ENCODE measurements around the gene KRT4. TPM values are rescaled to one million over a fixed set of nuclear protein-coding genes. Genes with fewer than 3 reads are reported as not detected.

Gene KRT4
- not detected for total RNA-seq

DNA sequence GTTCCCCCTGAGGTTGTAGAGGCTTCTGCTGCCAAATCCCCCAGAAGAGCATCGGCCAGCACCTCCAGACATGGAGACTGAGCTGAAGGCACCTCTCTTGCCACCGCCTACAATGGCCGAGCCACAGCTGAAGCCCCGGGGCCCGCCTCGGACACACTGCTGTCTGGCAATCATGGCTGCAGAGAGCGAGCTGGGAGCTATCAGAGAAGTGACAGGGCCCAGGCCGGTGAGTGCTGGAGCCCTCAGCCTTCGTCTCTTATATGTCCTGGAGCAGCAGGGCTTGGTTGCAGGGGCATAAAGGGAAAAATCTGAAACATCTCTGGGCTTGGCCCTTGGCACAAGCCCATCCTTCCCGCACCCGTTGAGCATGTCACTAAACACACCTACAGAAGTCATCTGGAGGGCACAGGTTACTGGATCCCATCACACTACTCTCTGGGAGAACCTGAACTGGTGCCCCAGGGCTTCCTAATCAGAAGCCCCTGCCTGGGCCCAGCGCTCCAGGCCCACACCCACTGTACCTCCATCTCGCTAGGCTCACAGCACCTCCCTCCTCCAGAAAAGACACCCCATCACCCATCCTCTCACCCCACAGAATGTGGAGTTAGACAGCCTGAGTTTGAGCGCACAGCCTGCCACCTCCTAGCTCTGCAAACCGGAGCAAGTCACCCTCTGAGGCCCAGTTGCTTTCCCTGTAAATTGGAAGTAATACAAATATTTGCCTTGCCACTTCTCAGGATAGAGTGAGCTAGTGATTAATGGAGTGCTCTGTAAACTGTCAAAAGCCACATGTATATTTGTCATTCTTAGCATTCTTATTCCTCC lies at the start of gene KRT4:
Gene KRT4, minus strand, starts transcription at position 232 of the 825 bp plus-strand sequence. Its CDS starts 58 bp downstream, at position 174.
- H3K27me3 ChIP-seq: no peaks in the 10 kb centered on the region
- no peak for DNase-seq (ENCODE audit: low spot score in 2 of 2)
- H3K4me1 ChIP-seq: no peaks in the 10 kb centered on the region
- no peaks in the 10 kb centered on the region for H3K36me3 ChIP-seq
- H3K4me3 ChIP-seq: no peak within 1 kb of the TSS
- 82 to 85% methylated on average over 15 of the region's 15 CpGs for WGBS, 2 donors
- H3K9me3 ChIP-seq: no peaks in the 10 kb centered on the region
- TF ChIP-seq EP300 (IDR thresholded peaks at IDR 0.05) (no peak), POLR2A (IDR thresholded peaks at IDR 0.05) (no peak)
- TF ChIP-seq, protein P1, sequence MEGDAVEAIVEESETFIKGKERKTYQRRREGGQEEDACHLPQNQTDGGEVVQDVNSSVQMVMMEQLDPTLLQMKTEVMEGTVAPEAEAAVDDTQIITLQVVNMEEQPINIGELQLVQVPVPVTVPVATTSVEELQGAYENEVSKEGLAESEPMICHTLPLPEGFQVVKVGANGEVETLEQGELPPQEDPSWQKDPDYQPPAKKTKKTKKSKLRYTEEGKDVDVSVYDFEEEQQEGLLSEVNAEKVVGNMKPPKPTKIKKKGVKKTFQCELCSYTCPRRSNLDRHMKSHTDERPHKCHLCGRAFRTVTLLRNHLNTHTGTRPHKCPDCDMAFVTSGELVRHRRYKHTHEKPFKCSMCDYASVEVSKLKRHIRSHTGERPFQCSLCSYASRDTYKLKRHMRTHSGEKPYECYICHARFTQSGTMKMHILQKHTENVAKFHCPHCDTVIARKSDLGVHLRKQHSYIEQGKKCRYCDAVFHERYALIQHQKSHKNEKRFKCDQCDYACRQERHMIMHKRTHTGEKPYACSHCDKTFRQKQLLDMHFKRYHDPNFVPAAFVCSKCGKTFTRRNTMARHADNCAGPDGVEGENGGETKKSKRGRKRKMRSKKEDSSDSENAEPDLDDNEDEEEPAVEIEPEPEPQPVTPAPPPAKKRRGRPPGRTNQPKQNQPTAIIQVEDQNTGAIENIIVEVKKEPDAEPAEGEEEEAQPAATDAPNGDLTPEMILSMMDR (IDR thresholded peaks at IDR 0.05): no peak
- H3K27ac ChIP-seq: no peak within 1 kb of the TSS

DNA sequence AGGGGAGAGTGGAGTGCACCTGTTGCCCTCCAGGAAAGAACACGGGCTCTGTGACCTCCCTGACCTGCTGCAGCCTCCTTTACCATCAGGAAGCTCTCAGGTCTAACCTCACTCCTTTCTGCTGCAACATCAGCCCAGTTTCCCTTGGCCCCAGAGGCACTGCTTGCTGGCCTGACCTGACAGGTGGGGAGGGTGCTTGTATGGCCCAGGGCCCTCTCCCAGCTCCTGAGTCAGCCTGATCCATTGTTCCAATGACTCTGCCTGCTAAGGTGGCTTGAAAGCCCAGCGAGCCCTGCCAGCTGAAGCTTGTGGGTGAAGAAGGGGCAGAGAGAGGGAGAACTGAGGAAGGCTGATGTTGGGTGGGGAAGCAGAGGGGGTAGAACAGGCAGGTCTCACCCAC lies 48.1 kb upstream of the KRT4 start:
- H3K36me3 ChIP-seq: no peaks in the 10 kb centered on the region
- no peak overlapping the region for H3K27ac ChIP-seq
- TF ChIP-seq EP300 (IDR thresholded peaks at IDR 0.05) (no peak), POLR2A (IDR thresholded peaks at IDR 0.05) (no peak)
- TF ChIP-seq, protein P1 (IDR thresholded peaks at IDR 0.05): no peak
- no peak overlapping the region for H3K4me3 ChIP-seq
- DNase-seq (ENCODE audit: low spot score in 2 of 2): no peak
- peaks cover 0 to 7% (median 0%) of the 10 kb centered on the region in 4 donors for H3K4me1 ChIP-seq
- H3K9me3 ChIP-seq: no peaks in the 10 kb centered on the region
- 74 to 87% methylated on average over 2 of the region's 2 CpGs for WGBS, 2 donors
- no peaks in the 10 kb centered on the region for H3K27me3 ChIP-seq

DNA sequence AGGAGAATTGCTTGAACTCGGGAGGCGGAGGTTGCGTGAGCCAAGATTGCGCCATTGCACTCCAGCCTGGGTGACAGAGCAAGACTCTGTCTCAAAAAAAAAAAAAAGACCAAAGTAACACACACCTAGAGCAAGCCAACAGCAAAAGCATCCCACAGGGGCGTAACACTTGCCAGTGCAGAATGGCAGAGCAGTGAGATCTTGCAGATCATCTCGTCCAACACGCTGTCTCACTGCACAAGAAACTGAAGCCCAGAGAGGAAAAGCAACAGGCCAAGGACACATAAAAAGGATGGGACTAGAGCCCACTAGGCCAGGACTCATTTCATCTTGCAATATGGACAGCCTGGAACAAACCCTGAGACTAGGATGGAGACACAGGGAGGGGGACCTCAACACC lies 47.6 kb upstream of the KRT4 start:
- DNase-seq (ENCODE audit: low spot score in 2 of 2): no peak
- no peaks in the 10 kb centered on the region for H3K9me3 ChIP-seq
- H3K4me1 ChIP-seq: peaks cover 0 to 5% (median 0%) of the 10 kb centered on the region in 4 donors
- H3K27ac ChIP-seq: no peak overlapping the region
- H3K36me3 ChIP-seq: no peaks in the 10 kb centered on the region
- TF ChIP-seq EP300 (IDR thresholded peaks at IDR 0.05): no peak
- TF ChIP-seq, protein P1 (IDR thresholded peaks at IDR 0.05): no peak
- TF ChIP-seq POLR2A (IDR thresholded peaks at IDR 0.05): no peak
- no peaks in the 10 kb centered on the region for H3K27me3 ChIP-seq
- WGBS, 2 donors: 90 to 92% methylated on average over 7 of the region's 7 CpGs
- no peak overlapping the region for H3K4me3 ChIP-seq

DNA sequence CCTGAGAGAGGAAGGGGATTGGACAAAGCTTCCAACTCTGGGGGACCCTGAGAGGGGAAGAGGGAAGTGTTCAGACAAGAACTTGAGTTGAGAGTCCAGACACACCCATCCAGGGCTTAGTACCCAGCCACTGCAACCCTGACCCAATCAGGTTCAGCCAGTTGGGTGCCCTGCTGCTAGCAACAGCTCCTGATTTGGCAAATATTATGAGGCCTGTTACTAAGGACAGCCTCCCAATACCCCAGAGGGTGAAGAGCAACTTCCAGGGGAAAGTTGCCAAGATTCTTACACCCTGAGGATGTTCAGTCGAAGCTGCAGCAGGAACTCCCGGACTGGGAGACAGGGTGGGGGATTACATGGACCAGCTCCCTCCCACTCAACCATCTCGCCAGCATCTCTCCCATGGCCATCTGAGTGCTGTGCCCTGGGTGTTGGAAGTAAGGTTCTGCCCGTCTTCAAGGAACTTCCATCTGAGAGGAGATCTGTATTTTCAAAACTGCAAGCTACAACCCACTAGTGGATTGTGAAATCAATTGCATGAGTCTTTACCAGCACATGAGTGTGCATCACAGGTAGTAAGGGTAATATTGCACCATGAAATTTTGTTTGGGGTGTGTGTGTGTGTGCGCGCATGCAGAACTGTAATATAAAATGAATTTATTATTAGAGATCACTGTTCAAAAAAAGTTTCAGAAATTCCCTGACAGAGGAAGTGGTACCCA lies 46.3 kb upstream of the KRT4 start:
- H3K36me3 ChIP-seq: no peaks in the 10 kb centered on the region
- H3K9me3 ChIP-seq: no peaks in the 10 kb centered on the region
- H3K4me1 ChIP-seq: peaks cover 0 to 1% (median 0%) of the 10 kb centered on the region in 4 donors
- no peak for DNase-seq (ENCODE audit: low spot score in 2 of 2)
- H3K27me3 ChIP-seq: no peaks in the 10 kb centered on the region
- no peak overlapping the region for H3K4me3 ChIP-seq
- H3K27ac ChIP-seq: no peak overlapping the region
- TF ChIP-seq, protein P1 (IDR thresholded peaks at IDR 0.05): no peak
- no peak for TF ChIP-seq POLR2A (IDR thresholded peaks at IDR 0.05)
- TF ChIP-seq EP300 (IDR thresholded peaks at IDR 0.05): no peak
- WGBS, 2 donors: 67 to 70% methylated on average over 6 of the region's 6 CpGs

DNA sequence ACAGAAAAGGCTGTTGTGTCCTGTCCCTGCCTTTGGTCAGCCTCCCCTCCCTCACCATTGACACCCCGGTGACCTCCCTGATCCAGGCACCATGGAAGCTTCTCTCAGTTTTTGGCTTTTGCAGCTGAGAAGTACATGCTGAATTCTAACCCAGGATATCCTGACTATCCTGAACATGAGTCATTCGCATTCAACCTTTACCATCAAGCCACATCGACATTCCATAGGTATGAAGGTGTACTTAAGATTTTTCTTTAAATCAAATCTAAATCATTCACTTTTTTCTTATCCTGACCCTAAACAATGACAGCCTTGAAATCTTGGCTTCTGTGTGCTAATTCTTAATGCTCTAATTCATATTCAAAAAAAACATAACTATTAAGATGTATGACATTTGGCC lies 43.6 kb upstream of the KRT4 start:
- DNase-seq (ENCODE audit: low spot score in 2 of 2): no peak
- peaks cover 0 to 4% (median 0%) of the 10 kb centered on the region in 4 donors for H3K9me3 ChIP-seq
- 93% methylated on average over 3 of the region's 3 CpGs for WGBS, 2 donors
- no peak overlapping the region for H3K27ac ChIP-seq
- H3K36me3 ChIP-seq: no peaks in the 10 kb centered on the region
- TF ChIP-seq EP300 (IDR thresholded peaks at IDR 0.05) (no peak), POLR2A (IDR thresholded peaks at IDR 0.05) (no peak)
- no peaks in the 10 kb centered on the region for H3K27me3 ChIP-seq
- H3K4me3 ChIP-seq: no peak overlapping the region
- no peaks in the 10 kb centered on the region for H3K4me1 ChIP-seq

All from tibial nerve (tissue), 4 donors.